ENCODE data around the gene SOX9. TPM values are rescaled to one million over a fixed set of nuclear protein-coding genes. Genes with fewer than 3 reads are reported as not detected.
A peak's percentile ranks its signal among the peaks of the same experiment; 100 is the strongest.

The SOX9 gene
- total RNA-seq, 3 donors from 2014 or later = 3.0 to 47.7 (median 15.7) TPM

DNA sequence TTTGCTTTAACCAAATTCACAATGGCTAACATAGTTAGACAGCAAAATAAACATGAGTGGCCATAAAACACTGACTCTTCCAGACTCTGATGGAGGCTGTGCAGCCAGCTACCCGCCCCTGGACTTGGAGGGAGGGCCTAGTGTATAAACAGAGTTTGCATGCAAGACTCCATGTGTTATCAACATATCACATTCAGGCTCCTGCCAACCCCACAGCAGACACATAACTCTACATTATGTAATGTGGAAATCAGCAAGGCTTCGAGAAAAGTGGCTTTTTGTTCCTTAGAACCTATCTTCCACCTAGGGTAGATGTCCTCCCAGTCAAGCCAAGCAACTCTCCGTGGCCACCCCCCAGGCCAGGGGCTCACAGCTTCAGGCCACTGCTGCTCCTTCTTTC, 19.3 kb upstream of the SOX9 start:
- H3K36me3 ChIP-seq = no peaks in the 10 kb centered on the region
- H3K27ac ChIP-seq = no peak overlapping the region
- intact Hi-C loops (cut with DNase I; ENCODE audit: low total_unique reads) = no loop called here
- TF ChIP-seq, protein P1, sequence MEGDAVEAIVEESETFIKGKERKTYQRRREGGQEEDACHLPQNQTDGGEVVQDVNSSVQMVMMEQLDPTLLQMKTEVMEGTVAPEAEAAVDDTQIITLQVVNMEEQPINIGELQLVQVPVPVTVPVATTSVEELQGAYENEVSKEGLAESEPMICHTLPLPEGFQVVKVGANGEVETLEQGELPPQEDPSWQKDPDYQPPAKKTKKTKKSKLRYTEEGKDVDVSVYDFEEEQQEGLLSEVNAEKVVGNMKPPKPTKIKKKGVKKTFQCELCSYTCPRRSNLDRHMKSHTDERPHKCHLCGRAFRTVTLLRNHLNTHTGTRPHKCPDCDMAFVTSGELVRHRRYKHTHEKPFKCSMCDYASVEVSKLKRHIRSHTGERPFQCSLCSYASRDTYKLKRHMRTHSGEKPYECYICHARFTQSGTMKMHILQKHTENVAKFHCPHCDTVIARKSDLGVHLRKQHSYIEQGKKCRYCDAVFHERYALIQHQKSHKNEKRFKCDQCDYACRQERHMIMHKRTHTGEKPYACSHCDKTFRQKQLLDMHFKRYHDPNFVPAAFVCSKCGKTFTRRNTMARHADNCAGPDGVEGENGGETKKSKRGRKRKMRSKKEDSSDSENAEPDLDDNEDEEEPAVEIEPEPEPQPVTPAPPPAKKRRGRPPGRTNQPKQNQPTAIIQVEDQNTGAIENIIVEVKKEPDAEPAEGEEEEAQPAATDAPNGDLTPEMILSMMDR (IDR thresholded peaks at IDR 0.05) = no peak
- TF ChIP-seq POLR2AphosphoS5 (IDR thresholded peaks at IDR 0.05) = no peak
- DNase-seq (ENCODE audit: low spot score in 2 of 2) = no peak
- no peaks in the 10 kb centered on the region for H3K4me1 ChIP-seq
- H3K4me3 ChIP-seq = no peak overlapping the region
- H3K9me3 ChIP-seq = no peaks in the 10 kb centered on the region
- no peaks in the 10 kb centered on the region for H3K27me3 ChIP-seq

DNA sequence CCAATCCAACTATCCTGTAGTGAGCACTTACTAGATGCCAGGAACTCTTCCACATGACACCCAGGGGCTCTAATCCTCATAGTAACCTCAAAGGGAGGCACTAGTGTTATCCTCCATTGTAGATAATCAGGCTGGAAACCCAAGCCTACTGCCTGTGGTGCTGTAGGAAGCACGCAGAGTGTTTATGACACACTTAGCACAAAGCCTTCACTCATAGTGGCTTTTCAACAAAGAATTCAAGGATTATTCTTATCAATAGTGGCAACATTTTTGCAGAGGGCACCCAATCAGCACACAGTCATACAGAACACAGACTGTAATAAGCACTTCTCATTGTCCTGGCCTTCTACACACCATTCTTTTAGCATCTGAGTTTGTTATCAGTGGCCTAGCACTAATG, 18.5 kb upstream of the SOX9 start:
- TF ChIP-seq, protein P1 (IDR thresholded peaks at IDR 0.05) = no peak
- no peak for TF ChIP-seq POLR2AphosphoS5 (IDR thresholded peaks at IDR 0.05)
- TF ChIP-seq POLR2A (IDR thresholded peaks at IDR 0.05) = no peak
- intact Hi-C loops (cut with DNase I; ENCODE audit: low total_unique reads) = no loop called here

DNA sequence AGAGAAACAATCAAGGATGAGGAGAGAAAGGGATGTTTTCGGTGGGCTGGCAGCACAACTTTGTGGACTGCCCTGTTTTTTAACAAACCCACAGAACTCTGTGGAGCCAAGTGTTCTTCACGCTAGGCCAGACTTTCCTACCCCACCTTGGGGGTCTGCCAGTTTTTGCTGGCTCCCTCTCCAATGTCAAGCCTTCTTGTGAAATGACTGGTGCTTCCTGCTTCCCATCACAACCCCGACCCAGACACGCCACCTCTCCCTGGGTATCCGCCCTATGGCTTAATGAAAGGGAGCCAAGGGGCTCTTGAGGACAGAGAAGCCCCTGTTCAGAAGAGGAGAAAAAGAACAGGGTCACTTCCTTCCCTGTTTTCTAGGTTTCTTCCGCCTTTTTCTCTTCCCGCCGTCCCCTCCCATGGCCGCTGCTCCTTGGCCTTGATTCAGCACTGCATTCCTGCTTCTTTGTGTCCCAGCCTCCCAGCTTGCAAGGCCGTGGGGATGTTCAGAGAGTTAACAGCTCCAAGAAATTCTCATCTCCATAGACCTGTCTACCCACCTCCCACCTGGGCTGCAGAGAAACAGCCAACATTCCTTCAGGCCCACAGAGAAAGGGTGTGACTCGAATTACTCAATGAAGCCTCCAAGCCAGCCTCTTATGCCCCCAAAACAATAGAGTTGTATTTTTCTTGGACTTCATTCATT, 16.5 kb upstream of the SOX9 start:
- intact Hi-C loops (cut with DNase I; ENCODE audit: low total_unique reads) = no loop called here
- Histone ChIP-seq H3K4me1 (no peaks in the 10 kb centered on the region), H3K9me3 (no peaks in the 10 kb centered on the region), H3K4me3 (peak overlapping the region in 2 of 3 donors; percentile 6 to 8), H3K27ac (peak overlapping the region; percentile 71 to 78), H3K36me3 (no peaks in the 10 kb centered on the region), H3K27me3 (no peaks in the 10 kb centered on the region)
- DNase-seq (ENCODE audit: low spot score in 2 of 2) = peak in 1 of 2 donors; percentile 85
- TF ChIP-seq, protein P1 (IDR thresholded peaks at IDR 0.05) = no peak
- TF ChIP-seq POLR2AphosphoS5 (IDR thresholded peaks at IDR 0.05) = peak in 1 of 3 donors; percentile 30

More for the DNA sequence above, 18.5 kb upstream of the SOX9 start:
- no peak for DNase-seq (ENCODE audit: low spot score in 2 of 2)
- Histone ChIP-seq H3K27me3 (no peaks in the 10 kb centered on the region), H3K4me3 (no peak overlapping the region), H3K36me3 (no peaks in the 10 kb centered on the region), H3K27ac (no peak overlapping the region), H3K9me3 (no peaks in the 10 kb centered on the region), H3K4me1 (no peaks in the 10 kb centered on the region)

DNA sequence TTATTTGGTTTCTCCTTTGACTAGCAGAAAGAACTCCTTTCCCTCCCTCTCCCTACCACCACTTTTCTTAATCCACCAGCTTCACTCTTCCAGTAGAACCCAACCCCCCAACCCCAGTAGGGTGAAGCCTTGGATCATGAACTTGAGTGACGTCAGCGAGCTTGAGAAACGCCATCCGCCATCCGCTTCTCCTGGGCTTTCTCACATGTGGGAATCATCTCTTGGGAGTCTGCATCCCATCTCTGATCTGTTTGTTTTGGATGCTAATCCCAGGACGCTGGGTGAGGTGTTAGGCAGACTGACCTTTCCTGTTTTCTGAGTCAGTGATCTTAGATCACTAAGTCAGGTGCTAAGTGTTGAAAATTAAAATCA, 16.0 kb upstream of the SOX9 start:
- Histone ChIP-seq H3K9me3 (no peaks in the 10 kb centered on the region), H3K4me3 (peak overlapping the region in 2 of 3 donors; percentile 6 to 8), H3K27ac (peak overlapping the region; percentile 71 to 78), H3K27me3 (no peaks in the 10 kb centered on the region), H3K4me1 (no peaks in the 10 kb centered on the region), H3K36me3 (no peaks in the 10 kb centered on the region)
- DNase-seq (ENCODE audit: low spot score in 2 of 2) = no peak
- intact Hi-C loops (cut with DNase I; ENCODE audit: low total_unique reads) = no loop called here
- no peak for TF ChIP-seq POLR2A (IDR thresholded peaks at IDR 0.05)
- TF ChIP-seq POLR2AphosphoS5 (IDR thresholded peaks at IDR 0.05) = no peak
- TF ChIP-seq, protein P1 (IDR thresholded peaks at IDR 0.05) = no peak

DNA sequence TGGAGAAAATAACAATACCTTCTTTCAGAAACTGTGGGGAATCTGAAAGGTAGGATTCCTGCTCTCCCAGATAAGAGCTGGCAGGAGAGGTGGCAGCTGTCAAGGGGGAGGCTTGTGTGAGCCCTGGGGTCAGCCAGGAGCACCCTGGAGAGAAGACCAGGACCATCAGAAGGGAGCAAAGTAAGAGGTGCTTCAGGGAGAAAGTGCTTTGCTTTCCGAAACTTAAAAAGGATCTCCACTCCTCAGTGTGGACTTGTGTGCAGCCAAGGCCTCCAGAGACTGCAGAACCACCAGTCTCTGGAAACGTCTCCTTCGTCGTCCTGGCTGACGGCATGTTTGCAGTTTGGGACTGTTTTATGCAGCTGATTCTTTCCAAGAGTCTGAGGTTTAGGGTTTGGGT, 13.7 kb upstream of the SOX9 start:
- peak overlapping the region in 1 of 3 donors; percentile 14 for H3K4me3 ChIP-seq
- no peaks in the 10 kb centered on the region for H3K36me3 ChIP-seq
- no peak for DNase-seq (ENCODE audit: low spot score in 2 of 2)
- H3K27me3 ChIP-seq = no peaks in the 10 kb centered on the region
- TF ChIP-seq POLR2AphosphoS5 (IDR thresholded peaks at IDR 0.05) (no peak), POLR2A (IDR thresholded peaks at IDR 0.05) (no peak)
- TF ChIP-seq, protein P1 (IDR thresholded peaks at IDR 0.05) = no peak
- no peaks in the 10 kb centered on the region for H3K9me3 ChIP-seq
- no peaks in the 10 kb centered on the region for H3K4me1 ChIP-seq
- H3K27ac ChIP-seq = peak overlapping the region; percentile 65 to 73
- intact Hi-C loops (cut with DNase I; ENCODE audit: low total_unique reads) = no loop called here

Data from breast epithelium (tissue), 4 donors.